MM.1S (cell line): Measurements from ENCODE around the gene SETD3.

Source experiments
- EZH2 ChIP-seq: fragments of 300-600 bp; sonication (generic); optimal IDR thresholded peaks from 2 replicates; pipeline ENCODE3; 2017; ENCODE audit warnings: low read depth, mild to moderate bottlenecking, antibody characterized with exemption, low read length, mixed read lengths
- TF ChIP-seq, protein P1 (sequence below): fragments of 300-600 bp; sonication (generic); IDR thresholded peaks from 2 replicates; pipeline ENCODE4 v1.5.1; 2016; ENCODE audit warnings: antibody characterized with exemption, low read length, mixed read lengths

- TF ChIP-seq, protein P1, sequence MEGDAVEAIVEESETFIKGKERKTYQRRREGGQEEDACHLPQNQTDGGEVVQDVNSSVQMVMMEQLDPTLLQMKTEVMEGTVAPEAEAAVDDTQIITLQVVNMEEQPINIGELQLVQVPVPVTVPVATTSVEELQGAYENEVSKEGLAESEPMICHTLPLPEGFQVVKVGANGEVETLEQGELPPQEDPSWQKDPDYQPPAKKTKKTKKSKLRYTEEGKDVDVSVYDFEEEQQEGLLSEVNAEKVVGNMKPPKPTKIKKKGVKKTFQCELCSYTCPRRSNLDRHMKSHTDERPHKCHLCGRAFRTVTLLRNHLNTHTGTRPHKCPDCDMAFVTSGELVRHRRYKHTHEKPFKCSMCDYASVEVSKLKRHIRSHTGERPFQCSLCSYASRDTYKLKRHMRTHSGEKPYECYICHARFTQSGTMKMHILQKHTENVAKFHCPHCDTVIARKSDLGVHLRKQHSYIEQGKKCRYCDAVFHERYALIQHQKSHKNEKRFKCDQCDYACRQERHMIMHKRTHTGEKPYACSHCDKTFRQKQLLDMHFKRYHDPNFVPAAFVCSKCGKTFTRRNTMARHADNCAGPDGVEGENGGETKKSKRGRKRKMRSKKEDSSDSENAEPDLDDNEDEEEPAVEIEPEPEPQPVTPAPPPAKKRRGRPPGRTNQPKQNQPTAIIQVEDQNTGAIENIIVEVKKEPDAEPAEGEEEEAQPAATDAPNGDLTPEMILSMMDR, result no peak
- no peak for TF ChIP-seq EZH2
These were observed 35.7 kb upstream of the SETD3 start for GRCh38 chr14:99516156-99516870.
